Renal cortex interstitium (tissue), 11 donors: Measurements from ENCODE around the gene NRL. TPM values are rescaled to one million over a fixed set of nuclear protein-coding genes. Genes with fewer than 3 reads are reported as not detected.

Source experiments
- DNase-seq, 11 donors: peaks; one replicate each; pipeline ENCODE4 v3.0.0-alpha.2; 2013; ENCODE audit warnings: low read depth in 9 of 11, low spot score in 4 of 11; ENCODE audit errors: extremely low read depth in 1 of 11
- polyA plus RNA-seq, 3 donors: library from polyadenylated mRNA; unstranded; fragments of 120-200 nt; gene quantifications; one replicate each; pipeline ENCODE4 v1.2.1, GENCODE V29; 2013; ENCODE audit not compliant: insufficient read length in 3 of 3

NRL gene
- polyA plus RNA-seq, 3 donors, result 1.5 to 2.7 (median 2.4) TPM

DNA sequence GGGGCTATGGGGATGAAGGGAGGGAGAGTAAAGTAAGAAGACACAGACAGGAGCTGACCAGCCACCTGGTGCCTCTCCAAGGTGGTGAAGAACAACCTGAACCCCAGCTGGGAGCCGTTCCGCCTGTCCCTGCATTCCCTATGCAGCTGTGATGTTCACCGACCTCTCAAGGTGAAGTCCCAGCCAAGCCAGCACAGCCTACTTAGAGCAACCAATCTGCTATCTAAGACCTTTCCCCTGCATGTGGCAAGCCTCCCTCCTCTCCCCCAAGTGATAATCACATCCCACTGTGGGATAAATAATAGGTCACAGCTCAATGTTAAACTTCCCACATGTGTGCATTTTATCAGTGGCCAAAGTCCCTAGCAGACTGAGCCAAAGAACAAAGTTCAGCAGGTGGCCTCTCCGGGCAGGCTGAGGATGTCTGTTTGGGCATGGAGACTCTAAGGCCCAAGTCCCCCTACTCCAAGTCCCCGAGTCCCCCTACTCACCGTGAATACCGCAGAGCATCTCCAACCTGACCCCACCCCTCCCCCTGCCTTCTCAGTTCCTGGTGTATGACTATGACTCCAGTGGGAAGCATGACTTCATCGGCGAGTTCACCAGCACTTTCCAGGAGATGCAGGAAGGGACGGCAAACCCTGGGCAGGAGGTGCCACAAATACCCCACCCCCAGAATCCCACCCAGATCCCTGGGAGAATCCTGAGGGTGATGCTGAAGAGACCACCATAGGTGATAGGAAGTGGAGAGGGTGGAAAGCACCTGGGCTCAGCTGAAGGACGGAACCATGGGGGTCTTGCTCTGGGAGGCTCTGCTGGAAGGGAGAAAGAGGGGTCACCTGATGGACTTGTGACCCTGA lies 39.9 kb downstream of the NRL start:
- DNase-seq, result no peak

- DNase-seq, result no peak
Observed at GRCh38 chr14:24072881-24073877, 41.6 kb downstream of the NRL start.

GRCh38 chr14:24072436-24072835 lies 42.3 kb downstream of the NRL start:
- DNase-seq, result no peak

DNA sequence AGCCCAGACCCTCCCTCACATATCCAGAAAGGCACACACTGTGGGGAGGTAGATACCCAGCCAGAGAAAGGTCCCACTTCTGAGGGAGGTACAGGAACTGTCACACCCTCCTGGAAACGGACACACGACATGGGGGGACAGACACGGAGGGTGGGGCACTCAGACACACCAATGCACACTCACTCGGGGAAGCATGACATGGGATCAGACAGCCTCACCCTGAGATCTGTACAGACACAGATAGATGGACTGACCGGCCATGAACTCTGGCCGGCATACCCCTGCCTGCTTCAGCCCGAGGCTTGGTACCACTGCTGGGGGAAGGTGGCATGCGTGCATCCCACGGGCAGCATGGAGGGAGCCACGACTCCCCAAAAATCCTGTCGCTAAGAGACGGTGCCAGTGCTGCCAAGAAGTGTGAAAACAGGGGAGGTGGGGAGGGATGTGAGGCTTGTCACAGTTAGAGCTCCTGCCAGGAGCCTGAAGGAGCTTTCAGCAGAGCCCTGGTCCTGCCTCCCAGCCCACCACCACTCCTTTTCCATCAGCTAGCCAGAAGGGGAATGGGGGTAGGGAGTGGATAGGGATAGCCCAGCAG lies 42.8 kb downstream of the NRL start:
- no peak for DNase-seq

- DNase-seq, result no peak
Observed at GRCh38 chr14:24071144-24071697, 43.5 kb downstream of the NRL start, which contains the start of gene CPNE6. Gene CPNE6 (plus strand): TSS chr14:24071562. CDS start chr14:24072937, 1,375 bp downstream.

DNA sequence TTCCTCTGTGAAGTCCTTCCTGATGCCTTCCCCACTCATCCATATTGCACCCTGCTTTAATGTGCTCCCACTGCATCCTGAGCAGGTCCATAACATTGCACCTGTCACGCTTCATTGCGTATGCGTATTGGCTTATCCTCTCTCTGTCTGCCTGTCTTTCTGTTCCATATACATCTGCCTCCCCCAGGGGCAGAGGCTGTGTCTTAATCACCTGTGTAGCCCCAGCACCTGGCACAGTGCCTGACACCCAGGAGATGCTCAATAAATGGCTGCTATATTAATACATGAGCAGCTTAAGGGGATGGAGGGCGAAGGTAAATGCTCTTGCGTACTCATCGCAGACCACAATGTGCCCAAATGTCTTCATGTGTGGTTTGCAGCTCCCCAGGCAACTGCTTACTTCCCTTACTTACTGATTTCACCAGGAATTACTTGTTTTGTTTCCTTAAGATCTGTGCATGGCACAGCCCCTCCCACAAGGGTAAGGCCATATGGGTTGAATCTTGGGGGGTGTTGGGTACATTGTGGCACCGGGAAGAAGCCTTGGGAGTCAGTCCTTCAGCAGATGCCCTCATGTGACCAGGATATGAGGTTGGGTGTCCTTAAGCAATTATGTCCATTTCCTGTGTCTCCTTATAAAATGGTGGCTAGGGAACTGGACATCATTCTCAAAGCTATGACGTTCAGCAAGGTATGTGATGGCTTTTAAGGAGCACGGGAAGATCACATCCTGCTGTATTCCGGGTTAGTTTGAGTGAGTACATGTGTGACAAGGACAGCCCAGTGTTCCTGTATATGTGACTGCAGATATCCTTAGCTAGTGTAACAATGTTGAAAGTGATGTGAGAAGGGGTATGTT lies 44.2 kb downstream of the NRL start:
- no peak for DNase-seq

GRCh38 chr14:24069411-24069735 lies 45.4 kb downstream of the NRL start:
- no peak for DNase-seq

DNA sequence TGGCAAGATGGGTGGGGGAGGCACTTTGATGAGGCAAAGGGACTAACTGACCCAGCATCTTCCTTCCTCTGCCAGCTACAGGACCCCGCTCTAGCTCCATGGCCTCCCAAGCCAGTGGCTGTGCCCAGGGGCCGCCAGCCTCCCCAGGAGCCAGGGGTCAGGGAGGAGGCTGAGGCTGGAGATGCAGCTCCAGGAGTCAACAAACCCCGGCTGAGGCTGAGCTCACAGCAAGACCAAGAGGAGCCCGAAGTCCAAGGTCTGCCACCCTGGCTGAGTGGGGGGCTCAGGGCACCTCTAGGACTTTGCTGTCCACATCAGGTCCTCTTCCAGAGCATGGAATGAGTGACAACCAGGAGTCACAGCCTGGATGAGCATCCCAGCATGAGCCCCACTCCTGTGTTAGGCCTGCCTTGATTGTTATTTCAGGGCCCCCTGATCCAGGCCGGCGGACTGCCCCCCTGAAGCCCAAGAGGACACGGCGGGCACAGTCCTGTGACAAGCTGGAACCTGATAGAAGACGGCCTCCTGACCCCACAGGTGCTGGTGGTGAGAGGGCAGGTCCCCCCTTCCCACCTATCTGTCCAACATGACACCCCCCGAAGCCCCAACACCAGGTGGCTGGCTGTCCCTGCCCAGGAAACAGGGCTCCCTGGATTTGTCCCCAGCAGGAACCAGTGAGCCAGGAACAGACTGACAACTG lies 45.9 kb downstream of the NRL start:
- no peak for DNase-seq

- DNase-seq, result no peak
Observed at GRCh38 chr14:24067133-24068082, 47.3 kb downstream of the NRL start.

GRCh38 chr14:24066496-24067132 lies 48.1 kb downstream of the NRL start:
- no peak for DNase-seq

- DNase-seq, result no peak
Observed at GRCh38 chr14:24065408-24065807, 49.3 kb downstream of the NRL start.

DNA sequence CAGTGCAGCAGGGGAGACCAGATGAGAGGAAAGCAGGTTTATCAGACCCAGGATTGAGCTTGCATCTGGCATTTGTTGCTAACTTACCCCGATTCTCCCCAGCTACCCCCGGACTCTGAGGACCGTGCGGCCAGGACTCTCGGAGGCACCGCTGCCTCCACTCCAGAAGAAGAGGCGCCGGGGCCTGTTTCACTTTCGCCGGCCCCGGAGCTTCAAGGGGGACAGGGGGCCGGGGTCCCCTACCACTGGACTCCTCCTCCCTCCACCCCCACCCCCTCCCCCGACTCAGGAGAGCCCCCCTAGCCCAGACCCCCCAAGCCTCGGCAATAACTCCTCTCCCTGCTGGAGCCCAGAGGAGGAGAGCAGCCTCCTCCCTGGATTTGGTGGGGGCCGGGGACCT lies 49.9 kb downstream of the NRL start:
- no peak for DNase-seq

DNA sequence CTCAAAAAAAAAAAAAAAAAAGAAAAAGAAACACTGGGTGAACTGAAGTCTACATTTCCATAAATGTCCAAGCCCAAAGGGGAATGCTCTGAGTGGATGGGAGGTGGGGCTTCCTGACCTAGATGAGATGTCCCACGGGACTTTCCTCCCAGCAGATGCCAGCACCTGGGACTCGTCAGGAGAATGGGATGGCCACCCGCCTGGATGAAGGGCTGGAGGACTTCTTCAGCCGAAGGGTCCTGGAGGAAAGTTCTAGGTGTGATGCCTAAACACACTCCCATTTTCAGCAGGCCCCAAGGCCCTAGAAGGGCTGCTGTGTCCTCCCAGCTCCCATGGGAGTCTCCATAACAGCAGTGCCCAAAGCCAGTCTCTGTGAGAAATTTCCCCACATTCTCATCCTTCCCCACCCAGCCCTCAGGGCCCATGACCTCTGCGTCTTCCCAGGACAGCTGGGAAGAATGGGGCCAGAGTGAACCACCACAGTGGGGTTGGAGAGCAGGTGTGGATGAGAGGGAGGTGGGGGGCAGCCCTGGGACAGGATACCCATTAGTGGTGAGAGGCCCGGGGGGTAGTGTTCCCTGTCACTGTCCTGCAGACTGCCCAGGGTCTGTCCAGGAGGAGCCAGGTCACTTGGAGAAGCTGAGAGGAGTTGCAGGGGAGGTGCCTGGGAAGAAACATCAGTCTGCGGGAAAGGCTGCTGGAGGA lies 50.5 kb downstream of the NRL start:
- DNase-seq, result no peak

GRCh38 chr14:24063263-24063836 lies 51.4 kb downstream of the NRL start:
- no peak for DNase-seq

DNA sequence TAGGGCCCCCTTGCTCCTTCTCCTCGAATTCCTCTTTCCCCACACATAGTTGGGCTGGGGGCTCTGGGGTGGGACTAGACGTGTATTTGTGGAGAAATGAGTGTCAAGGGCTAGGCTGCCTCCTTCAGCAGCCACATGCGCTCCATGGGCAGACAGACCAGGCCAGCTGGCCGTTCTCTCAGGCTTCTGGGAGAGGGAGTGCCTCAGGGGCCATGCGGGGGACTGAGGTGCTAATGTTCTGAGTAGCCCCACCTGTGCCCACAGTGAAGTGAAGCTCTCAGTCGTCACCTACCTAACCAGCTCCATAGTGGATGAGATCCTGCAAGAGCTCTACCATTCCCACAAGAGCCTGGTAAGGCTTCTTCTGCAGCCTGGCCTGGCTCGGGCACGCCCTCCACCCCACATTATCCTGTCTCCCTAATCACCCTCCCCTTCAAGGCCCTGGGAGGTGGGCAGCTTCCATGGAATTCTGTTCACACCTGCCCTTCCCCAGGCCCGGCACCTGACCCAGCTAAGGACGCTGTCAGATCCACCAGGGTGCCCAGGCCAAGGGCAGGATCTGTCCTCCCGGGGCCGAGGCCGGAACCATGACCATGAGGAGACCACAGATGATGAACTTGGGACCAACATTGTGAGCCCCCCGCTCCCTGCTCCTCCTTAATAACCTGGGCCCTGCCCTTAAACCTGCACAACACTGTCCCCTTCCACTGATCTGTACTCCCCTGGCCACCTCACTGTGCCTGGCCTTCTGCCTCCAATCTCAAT lies 52.4 kb downstream of the NRL start:
- no peak for DNase-seq
